ENCODE data around the gene DSCAML1.

DSCAML1 gene

DNA sequence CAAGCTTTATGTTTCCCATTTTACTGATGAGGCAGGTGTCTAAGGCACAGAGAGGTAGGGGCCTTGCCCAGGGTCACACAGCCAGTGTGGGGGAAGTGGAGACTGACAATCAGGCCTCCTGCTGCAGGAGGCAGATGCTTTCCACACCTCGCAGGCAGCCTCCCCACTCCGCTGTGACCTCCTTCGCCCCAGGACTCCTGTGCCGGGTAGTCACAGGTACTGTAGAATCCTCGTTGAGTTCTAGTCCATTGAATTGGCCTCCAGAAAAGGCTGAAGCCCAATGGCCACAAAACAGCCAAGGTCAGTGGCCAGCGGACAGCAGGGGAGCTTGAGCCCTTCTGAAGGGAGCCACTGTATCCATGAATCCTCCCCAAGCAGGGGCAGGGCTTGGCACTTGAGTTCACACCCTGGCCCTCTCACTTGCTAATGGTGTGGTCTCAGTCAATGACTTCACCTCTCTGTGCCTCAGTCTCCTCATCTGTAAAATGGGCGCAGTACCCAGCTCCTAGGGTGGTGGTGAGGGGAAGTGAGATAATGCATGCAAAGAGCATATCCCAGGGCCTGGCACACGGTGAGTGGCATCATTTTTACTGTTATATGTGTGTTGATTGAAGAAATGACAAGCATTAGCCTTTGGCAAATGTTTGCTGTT lies 28.6 kb upstream of the DSCAML1 start:
- Histone ChIP-seq H3K4me3 (ENCODE audit: low read depth, low read length) (no peak overlapping the region), H3K36me3 (replicated peaks) (no peaks in the 10 kb centered on the region), H3K27ac (no peak overlapping the region), H3K27me3 (replicated peaks) (no peaks in the 10 kb centered on the region)
- no peak for DNase-seq
- TF ChIP-seq, protein P1, sequence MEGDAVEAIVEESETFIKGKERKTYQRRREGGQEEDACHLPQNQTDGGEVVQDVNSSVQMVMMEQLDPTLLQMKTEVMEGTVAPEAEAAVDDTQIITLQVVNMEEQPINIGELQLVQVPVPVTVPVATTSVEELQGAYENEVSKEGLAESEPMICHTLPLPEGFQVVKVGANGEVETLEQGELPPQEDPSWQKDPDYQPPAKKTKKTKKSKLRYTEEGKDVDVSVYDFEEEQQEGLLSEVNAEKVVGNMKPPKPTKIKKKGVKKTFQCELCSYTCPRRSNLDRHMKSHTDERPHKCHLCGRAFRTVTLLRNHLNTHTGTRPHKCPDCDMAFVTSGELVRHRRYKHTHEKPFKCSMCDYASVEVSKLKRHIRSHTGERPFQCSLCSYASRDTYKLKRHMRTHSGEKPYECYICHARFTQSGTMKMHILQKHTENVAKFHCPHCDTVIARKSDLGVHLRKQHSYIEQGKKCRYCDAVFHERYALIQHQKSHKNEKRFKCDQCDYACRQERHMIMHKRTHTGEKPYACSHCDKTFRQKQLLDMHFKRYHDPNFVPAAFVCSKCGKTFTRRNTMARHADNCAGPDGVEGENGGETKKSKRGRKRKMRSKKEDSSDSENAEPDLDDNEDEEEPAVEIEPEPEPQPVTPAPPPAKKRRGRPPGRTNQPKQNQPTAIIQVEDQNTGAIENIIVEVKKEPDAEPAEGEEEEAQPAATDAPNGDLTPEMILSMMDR (IDR thresholded peaks at IDR 0.05; ENCODE audit: low read depth, low read length, missing control alignments): no peak
- in situ Hi-C loops (cut with HindIII; ENCODE audit: low pct_ligation_motif_present, low sequenced_read_pairs): loop anchor here (25.0 kb wide), 1 partner anchor 112 kb away; the partner anchor contains the start of gene TMPRSS13

DNA sequence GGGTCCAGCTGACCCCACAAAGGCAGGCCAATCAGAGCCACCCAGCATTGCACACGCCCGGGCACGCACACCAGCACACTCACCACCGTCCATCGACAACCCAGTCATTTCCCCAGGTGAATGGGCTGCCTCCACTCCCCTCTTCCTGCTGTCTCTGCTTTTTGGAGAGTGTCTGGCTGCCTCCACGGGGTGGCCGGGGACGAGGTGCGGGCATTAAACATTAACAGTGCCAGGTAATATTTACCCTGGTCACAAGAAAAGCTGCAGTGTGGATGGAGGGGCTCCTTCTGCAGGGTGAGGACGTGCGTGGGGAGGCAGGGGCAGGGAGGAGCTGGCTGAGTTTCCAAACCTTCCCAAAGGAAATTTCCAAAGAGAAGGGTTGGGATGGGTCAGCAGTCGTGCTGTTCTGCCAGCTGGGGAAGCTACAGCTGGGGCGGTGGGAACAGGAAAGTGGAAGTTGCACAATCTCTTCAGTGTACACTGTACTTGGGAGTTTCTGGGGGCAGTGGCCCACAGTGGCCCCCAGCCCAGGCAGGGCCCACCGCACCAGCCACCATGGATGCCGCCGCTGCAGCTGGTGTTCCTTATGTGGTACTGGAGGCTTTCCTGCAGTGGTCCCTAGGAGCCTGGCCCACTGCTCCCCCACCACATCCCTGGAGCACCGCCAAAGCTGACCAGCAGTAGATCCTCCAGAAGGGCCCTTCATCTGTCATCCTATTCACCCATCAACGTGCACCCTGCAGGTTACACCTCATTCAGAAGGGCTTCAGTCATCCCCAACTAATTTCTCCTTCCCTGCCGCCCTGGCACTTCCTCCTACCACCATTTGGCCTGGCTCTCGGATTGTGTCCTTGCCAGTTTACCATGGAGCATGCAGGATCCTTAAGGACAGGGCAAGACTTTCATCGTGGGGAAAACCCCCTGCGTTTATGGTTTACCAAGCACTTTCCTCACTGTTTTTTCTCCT lies 27.8 kb upstream of the DSCAML1 start, which contains the start of gene FXYD2:
Gene FXYD2 (minus strand): TSS at position 174 of the 967 bp plus-strand sequence. CDS start 66 bp downstream, at position 108.
- no peaks in the 10 kb centered on the region for H3K36me3 ChIP-seq (replicated peaks)
- in situ Hi-C loops (cut with HindIII; ENCODE audit: low pct_ligation_motif_present, low sequenced_read_pairs): loop anchor here (25.0 kb wide), 2 partner anchors 112 to 388 kb away; partner anchors contain the start of gene TMPRSS13
- no peak within 1 kb of the TSS for H3K4me3 ChIP-seq (ENCODE audit: low read depth, low read length)
- no peak within 1 kb of the TSS for H3K27ac ChIP-seq
- no peak for DNase-seq
- no peaks in the 10 kb centered on the region for H3K27me3 ChIP-seq (replicated peaks)
- TF ChIP-seq, protein P1 (IDR thresholded peaks at IDR 0.05; ENCODE audit: low read depth, low read length, missing control alignments): no peak

DNA sequence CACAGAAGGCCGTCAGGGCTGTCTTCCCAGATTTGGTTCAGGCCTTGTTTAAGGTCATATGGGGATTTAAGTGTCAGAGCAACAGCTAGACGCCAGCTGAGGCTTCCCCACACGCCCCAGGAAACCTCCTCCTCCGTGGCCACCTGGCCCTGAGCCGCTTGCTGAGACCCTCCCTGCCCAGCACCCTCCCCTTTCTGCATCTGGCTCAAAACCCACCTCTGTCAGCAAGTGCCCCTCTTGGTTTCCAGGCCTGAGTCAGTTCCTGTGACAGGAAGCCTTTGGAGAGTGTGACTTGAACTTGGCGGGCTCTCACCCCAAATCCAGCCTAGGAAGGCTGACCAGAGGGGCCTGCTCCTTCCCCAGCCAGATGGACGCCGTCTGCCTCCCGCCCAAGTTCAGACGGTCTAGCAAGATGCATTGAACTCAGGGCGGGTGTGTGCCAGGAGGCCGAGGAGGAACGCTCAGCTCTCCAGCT lies 27.0 kb upstream of the DSCAML1 start:
- in situ Hi-C loops (cut with HindIII; ENCODE audit: low pct_ligation_motif_present, low sequenced_read_pairs): loop anchor here (25.0 kb wide), 1 partner anchor 387 kb away; no protein-coding TSS in a partner anchor
- no peak overlapping the region for H3K27ac ChIP-seq
- no peak for DNase-seq
- no peaks in the 10 kb centered on the region for H3K27me3 ChIP-seq (replicated peaks)
- H3K4me3 ChIP-seq (ENCODE audit: low read depth, low read length): no peak overlapping the region
- TF ChIP-seq, protein P1 (IDR thresholded peaks at IDR 0.05; ENCODE audit: low read depth, low read length, missing control alignments): no peak
- H3K36me3 ChIP-seq (replicated peaks): no peaks in the 10 kb centered on the region

DNA sequence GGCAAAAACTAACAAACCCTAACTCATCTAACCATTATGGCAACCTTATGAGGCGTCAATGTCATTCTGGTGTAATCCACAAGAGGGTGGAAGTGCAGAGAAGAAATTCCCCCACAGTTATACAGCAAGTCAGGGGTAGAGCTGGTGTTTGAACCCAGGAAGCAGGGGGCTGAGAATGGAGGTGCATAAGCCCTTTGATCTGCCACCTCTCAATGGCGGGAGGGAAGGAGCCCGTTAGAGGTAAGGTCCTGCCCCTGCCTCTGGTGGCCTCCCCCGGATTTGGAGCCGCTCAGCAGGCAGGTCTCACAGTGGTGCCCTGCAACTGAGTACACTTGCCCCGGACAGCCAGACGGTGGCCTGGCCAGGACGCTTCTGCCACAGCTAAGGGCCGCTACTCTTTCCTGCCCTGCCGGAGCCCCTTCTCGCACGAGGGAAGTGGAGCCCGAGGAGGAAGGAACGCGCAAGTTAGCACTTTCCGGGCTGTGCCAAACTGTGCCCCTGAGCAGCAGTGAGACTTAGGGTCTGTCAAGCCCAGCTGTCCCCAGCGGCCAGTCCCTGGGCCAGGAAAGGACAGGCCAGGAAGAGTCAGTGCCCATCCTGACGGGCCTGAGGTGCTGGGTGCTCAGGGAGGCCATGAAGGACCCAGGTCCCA lies 26.4 kb upstream of the DSCAML1 start:
- no peak overlapping the region for H3K4me3 ChIP-seq (ENCODE audit: low read depth, low read length)
- no peak overlapping the region for H3K27ac ChIP-seq
- no peaks in the 10 kb centered on the region for H3K36me3 ChIP-seq (replicated peaks)
- no peaks in the 10 kb centered on the region for H3K27me3 ChIP-seq (replicated peaks)
- in situ Hi-C loops (cut with HindIII; ENCODE audit: low pct_ligation_motif_present, low sequenced_read_pairs): loop anchor here (25.0 kb wide), 1 partner anchor 386 kb away; no protein-coding TSS in a partner anchor
- TF ChIP-seq, protein P1 (IDR thresholded peaks at IDR 0.05; ENCODE audit: low read depth, low read length, missing control alignments): peak; percentile 17
- peak; percentile 27 for DNase-seq

Measured in brain microvascular endothelial cell (primary cell).